GM21447 (cell line): Measurements from ENCODE around the gene UNC13A.
"Not testable (repeated sequence)": the region's sequence is repeated elsewhere in the genome, so short reads cannot be mapped to it uniquely, and the experiment has no call there.

Source experiments
- ATAC-seq: cut with Tn5 transposase; IDR thresholded peaks from one replicate; pipeline ENCODE4 v1.9.1; 2021; ENCODE audit not compliant: unreplicated experiment

The UNC13A gene

GRCh38 chr19:17606590-17607185 lies 81.5 kb downstream of the UNC13A start:
- no peak for ATAC-seq

GRCh38 chr19:17605761-17606589 lies 82.2 kb downstream of the UNC13A start:
- peak; percentile 49 for ATAC-seq

GRCh38 chr19:17605117-17605516 lies 83.0 kb downstream of the UNC13A start:
- no peak for ATAC-seq

GRCh38 chr19:17604372-17605025 lies 83.7 kb downstream of the UNC13A start:
- no peak for ATAC-seq

- ATAC-seq = no peak
Observed at GRCh38 chr19:17602872-17603510, 85.2 kb downstream of the UNC13A start.

- no peak for ATAC-seq
Observed at GRCh38 chr19:17602217-17602616, 85.9 kb downstream of the UNC13A start.

GRCh38 chr19:17601683-17602082 lies 86.5 kb downstream of the UNC13A start:
- ATAC-seq = no peak

GRCh38 chr19:17599780-17600179 lies 88.4 kb downstream of the UNC13A start:
- ATAC-seq = no peak

GRCh38 chr19:17598953-17599352 lies 89.2 kb downstream of the UNC13A start:
- ATAC-seq = no peak

GRCh38 chr19:17598063-17598462 lies 90.1 kb downstream of the UNC13A start:
- not testable (repeated sequence) for ATAC-seq

GRCh38 chr19:17594296-17594695 lies 93.9 kb downstream of the UNC13A start:
- not testable (repeated sequence) for ATAC-seq

GRCh38 chr19:17590866-17591265 lies 97.3 kb downstream of the UNC13A start:
- no peak for ATAC-seq

GRCh38 chr19:17585395-17585794 lies 102.8 kb downstream of the UNC13A start:
- not testable (repeated sequence) for ATAC-seq

- no peak for ATAC-seq
Observed at GRCh38 chr19:17584132-17584531, 104.0 kb downstream of the UNC13A start.

- ATAC-seq = no peak
Observed at GRCh38 chr19:17582613-17583012, 105.5 kb downstream of the UNC13A start.

- no peak for ATAC-seq
Observed at GRCh38 chr19:17581211-17581874, 106.8 kb downstream of the UNC13A start.

- no peak for ATAC-seq
Observed at GRCh38 chr19:17580470-17581144, 107.5 kb downstream of the UNC13A start.

- ATAC-seq = no peak
Observed at GRCh38 chr19:17579661-17580244, 108.4 kb downstream of the UNC13A start.

- no peak for ATAC-seq
Observed at GRCh38 chr19:17577457-17578097, 110.6 kb downstream of the UNC13A start.
